HEK293 (cell line): ENCODE measurements around the gene PDE4D.

ENCODE experiments used
- CTCF ChIA-PET: fragments of 350-600 bp; formaldehyde crosslinking; extraction: SDS; loops from one replicate; lab custom pipeline; 2021; ENCODE audit warnings: antibody characterized with exemption; lab: Yijun Ruan, JAX
- POLR2A ChIA-PET: fragments of 300-600 bp; formaldehyde crosslinking; extraction: SDS; loops from one replicate; lab custom pipeline; 2020; ENCODE audit warnings: antibody characterized with exemption, inconsistent platforms; lab: Yijun Ruan, JAX
- H3K27ac ChIP-seq: fragments of 200-500 bp; sonication (Bioruptor generic); 2 replicates; pipeline ENCODE4 v1.5.1; 2014; ENCODE audit warnings: low read depth, low read length, control low read depth, inconsistent platforms; ENCODE audit errors: extremely low read depth
- H3K36me3 ChIP-seq, 2 experiments: fragments of 200-500 bp in 1 of 2; sonication (Bioruptor generic) in 1 of 2; 1 replicate in 1 of 2; 2 replicates in 1 of 2; pipeline ENCODE4 v1.5.1; 2014 to 2017; ENCODE audit warnings: inconsistent platforms in 2 of 2, low read length in 2 of 2; ENCODE audit not compliant: control insufficient read depth in 2 of 2, insufficient read depth in 1 of 2
- H3K4me1 ChIP-seq: fragments of 200-500 bp; sonication (Bioruptor generic); 2 replicates; pipeline ENCODE4 v1.5.1; 2014; ENCODE audit warnings: mild to moderate bottlenecking, low read length, inconsistent platforms; ENCODE audit not compliant: control insufficient read depth, insufficient read depth
- H3K4me3 ChIP-seq: 2 replicates; pipeline ENCODE4 v1.5.1; 2011; ENCODE audit warnings: low read depth, mild to moderate bottlenecking, control low read depth, low read length, moderate library complexity
- H3K9me3 ChIP-seq: fragments of 200-500 bp; sonication (Bioruptor generic); 2 replicates; pipeline ENCODE4 v1.5.1; 2014; ENCODE audit warnings: low read depth, low read length, inconsistent platforms; ENCODE audit not compliant: control insufficient read depth, insufficient read depth
- GLI2 ChIP-seq: fragments of 450-650 bp; formaldehyde crosslinking; IDR thresholded peaks from 2 replicates; pipeline ENCODE4; 2017; ENCODE audit warnings: missing biosample characterization, missing genetic modification characterization, low read depth, borderline replicate concordance
- HOXD13 ChIP-seq: sonication (generic); formaldehyde crosslinking; IDR thresholded peaks from 2 replicates; pipeline ENCODE4 v1.8.0; 2022; ENCODE audit warnings: missing genetic modification reagents, borderline replicate concordance
- KLF1 ChIP-seq: fragments of 450-650 bp; formaldehyde crosslinking; IDR thresholded peaks from 2 replicates; pipeline ENCODE4 v1.5.1; 2016; ENCODE audit warnings: missing biosample characterization, missing genetic modification characterization
- MEIS1 ChIP-seq: sonication (generic); formaldehyde crosslinking; IDR thresholded peaks from 2 replicates; pipeline ENCODE4 v1.8.1; 2022; ENCODE audit warnings: missing genetic modification reagents, mild to moderate bottlenecking, borderline replicate concordance
- MYNN ChIP-seq: fragments of 450-650 bp; formaldehyde crosslinking; IDR thresholded peaks from 2 replicates; pipeline ENCODE4 v1.5.1; 2016; ENCODE audit warnings: missing biosample characterization, missing genetic modification characterization, borderline replicate concordance
- PRDM6 ChIP-seq: fragments of 450-650 bp; formaldehyde crosslinking; IDR thresholded peaks from 2 replicates; pipeline ENCODE4 v1.5.1; 2017; ENCODE audit warnings: missing biosample characterization, missing genetic modification characterization
- ZBTB10 ChIP-seq: fragments of 450-650 bp; formaldehyde crosslinking; IDR thresholded peaks from 2 replicates; pipeline ENCODE4 v1.5.1; 2016; ENCODE audit warnings: missing biosample characterization, missing genetic modification characterization
- ZBTB17 ChIP-seq: fragments of 450-650 bp; formaldehyde crosslinking; IDR thresholded peaks from 2 replicates; pipeline ENCODE4 v1.5.1; 2016; ENCODE audit warnings: missing biosample characterization, missing genetic modification characterization
- ZBTB20 ChIP-seq: fragments of 450-650 bp; formaldehyde crosslinking; IDR thresholded peaks from 2 replicates; pipeline ENCODE4 v1.5.1; 2016; ENCODE audit warnings: missing biosample characterization, missing genetic modification characterization
- ZBTB21 ChIP-seq: fragments of 450-650 bp; formaldehyde crosslinking; IDR thresholded peaks from 2 replicates; pipeline ENCODE4 v1.5.1; 2017; ENCODE audit warnings: missing biosample characterization, missing genetic modification characterization
- ZFP37 ChIP-seq: fragments of 450-650 bp; formaldehyde crosslinking; IDR thresholded peaks from 2 replicates; pipeline ENCODE4 v1.5.1; 2016; ENCODE audit warnings: missing biosample characterization, missing genetic modification characterization
- ZNF335 ChIP-seq: fragments of 450-650 bp; formaldehyde crosslinking; conservative IDR thresholded peaks from 2 replicates; pipeline ENCODE4 v1.5.1; 2016; ENCODE audit warnings: missing biosample characterization, missing genetic modification characterization
- ZNF341 ChIP-seq: fragments of 450-650 bp; formaldehyde crosslinking; IDR thresholded peaks from 2 replicates; pipeline ENCODE4; 2016; ENCODE audit warnings: low read depth, missing biosample characterization, missing genetic modification characterization
- ZNF510 ChIP-seq: fragments of 450-650 bp; formaldehyde crosslinking; IDR thresholded peaks from 2 replicates; pipeline ENCODE4 v1.5.1; 2018; ENCODE audit warnings: mild to moderate bottlenecking, missing genetic modification characterization, missing biosample characterization; ENCODE audit not compliant: insufficient replicate concordance
- ZNF585B ChIP-seq: fragments of 450-650 bp; formaldehyde crosslinking; IDR thresholded peaks from 2 replicates; pipeline ENCODE4 v1.5.1; 2016; ENCODE audit warnings: missing biosample characterization, missing genetic modification characterization
- ZNF600 ChIP-seq: fragments of 450-650 bp; formaldehyde crosslinking; IDR thresholded peaks from 2 replicates; pipeline ENCODE4 v1.5.1; 2016; ENCODE audit warnings: missing biosample characterization, missing genetic modification characterization
- ZNF654 ChIP-seq: fragments of 450-650 bp; formaldehyde crosslinking; IDR thresholded peaks from 2 replicates; pipeline ENCODE4 v1.5.1; 2016; ENCODE audit warnings: low read depth, missing biosample characterization, missing genetic modification characterization
- ZNF658 ChIP-seq: fragments of 450-650 bp; formaldehyde crosslinking; IDR thresholded peaks from 2 replicates; pipeline ENCODE4; 2016; ENCODE audit warnings: missing biosample characterization, missing genetic modification characterization
- ZNF707 ChIP-seq: fragments of 450-650 bp; formaldehyde crosslinking; IDR thresholded peaks from 2 replicates; pipeline ENCODE4 v1.5.1; 2016; ENCODE audit warnings: missing biosample characterization, missing genetic modification characterization
- ZNF768 ChIP-seq: fragments of 450-650 bp; formaldehyde crosslinking; IDR thresholded peaks from 2 replicates; pipeline ENCODE4 v1.5.1; 2018; ENCODE audit warnings: missing biosample characterization, mild to moderate bottlenecking, missing genetic modification characterization
- ZNF777 ChIP-seq: fragments of 450-650 bp; formaldehyde crosslinking; IDR thresholded peaks from 2 replicates; pipeline ENCODE4 v1.5.1; 2017; ENCODE audit warnings: missing biosample characterization, missing genetic modification characterization, borderline replicate concordance
- ZNF785 ChIP-seq: fragments of 450-650 bp; formaldehyde crosslinking; IDR thresholded peaks from 2 replicates; pipeline ENCODE4 v1.5.1; 2016; ENCODE audit warnings: missing biosample characterization, missing genetic modification characterization
- ZNF843 ChIP-seq: fragments of 450-650 bp; formaldehyde crosslinking; IDR thresholded peaks from 2 replicates; pipeline ENCODE4 v1.5.1; 2016; ENCODE audit warnings: missing biosample characterization, missing genetic modification characterization
- TF ChIP-seq, protein P1 (sequence below): fragments of 450-650 bp; formaldehyde crosslinking; IDR thresholded peaks from 2 replicates; pipeline ENCODE4 v1.5.0; 2017; ENCODE audit warnings: missing biosample characterization, missing genetic modification characterization, borderline replicate concordance
- TF ChIP-seq, protein P2 (sequence below): sonication (generic); formaldehyde crosslinking; IDR thresholded peaks from 2 replicates; pipeline ENCODE4 v1.8.1; 2022; ENCODE audit warnings: mild to moderate bottlenecking, moderate library complexity, missing genetic modification reagents
- TF ChIP-seq, protein P3 (sequence below): fragments of 450-650 bp; formaldehyde crosslinking; IDR thresholded peaks from 2 replicates; pipeline ENCODE4; 2016; ENCODE audit warnings: missing biosample characterization, missing genetic modification characterization

The PDE4D gene

GRCh38 chr5:59544573-59544972, 349.0 kb downstream of the PDE4D start:
- POLR2A ChIA-PET = no interaction called here
- peaks cover 28% of the 10 kb centered on the region for H3K4me1 ChIP-seq
- no peak overlapping the region for H3K4me3 ChIP-seq
- CTCF ChIA-PET = interaction anchor here (0.6 kb wide), 1 partner anchor 76 kb away, joined by 3 read pairs; no protein-coding TSS in a partner anchor
- no peaks in the 10 kb centered on the region for H3K36me3 ChIP-seq
- no peaks in the 10 kb centered on the region for H3K9me3 ChIP-seq
- H3K27ac ChIP-seq = no peak overlapping the region
- TF ChIP-seq ZBTB10 = no peak
- TF ChIP-seq ZNF768 (tag by site-specific recombination) = no peak
- TF ChIP-seq ZNF843 (tag by site-specific recombination) = no peak
- TF ChIP-seq, protein P1, sequence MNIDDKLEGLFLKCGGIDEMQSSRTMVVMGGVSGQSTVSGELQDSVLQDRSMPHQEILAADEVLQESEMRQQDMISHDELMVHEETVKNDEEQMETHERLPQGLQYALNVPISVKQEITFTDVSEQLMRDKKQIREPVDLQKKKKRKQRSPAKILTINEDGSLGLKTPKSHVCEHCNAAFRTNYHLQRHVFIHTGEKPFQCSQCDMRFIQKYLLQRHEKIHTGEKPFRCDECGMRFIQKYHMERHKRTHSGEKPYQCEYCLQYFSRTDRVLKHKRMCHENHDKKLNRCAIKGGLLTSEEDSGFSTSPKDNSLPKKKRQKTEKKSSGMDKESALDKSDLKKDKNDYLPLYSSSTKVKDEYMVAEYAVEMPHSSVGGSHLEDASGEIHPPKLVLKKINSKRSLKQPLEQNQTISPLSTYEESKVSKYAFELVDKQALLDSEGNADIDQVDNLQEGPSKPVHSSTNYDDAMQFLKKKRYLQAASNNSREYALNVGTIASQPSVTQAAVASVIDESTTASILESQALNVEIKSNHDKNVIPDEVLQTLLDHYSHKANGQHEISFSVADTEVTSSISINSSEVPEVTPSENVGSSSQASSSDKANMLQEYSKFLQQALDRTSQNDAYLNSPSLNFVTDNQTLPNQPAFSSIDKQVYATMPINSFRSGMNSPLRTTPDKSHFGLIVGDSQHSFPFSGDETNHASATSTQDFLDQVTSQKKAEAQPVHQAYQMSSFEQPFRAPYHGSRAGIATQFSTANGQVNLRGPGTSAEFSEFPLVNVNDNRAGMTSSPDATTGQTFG (tag by site-specific recombination) = no peak
- TF ChIP-seq ZFP37 (tag by site-specific recombination) = no peak
- no peak for TF ChIP-seq ZBTB21 (tag by site-specific recombination)
- no peak for TF ChIP-seq ZNF658
- TF ChIP-seq MEIS1 (CRISPR knock-in tag) = no peak
- TF ChIP-seq ZNF785 = no peak
- no peak for TF ChIP-seq KLF1 (tag by site-specific recombination)
- no peak for TF ChIP-seq HOXD13 (CRISPR knock-in tag)
- TF ChIP-seq ZNF585B (tag by site-specific recombination) = no peak
- TF ChIP-seq GLI2 (tag by site-specific recombination) = no peak
- TF ChIP-seq ZNF654 (tag by site-specific recombination) = no peak
- TF ChIP-seq, protein P2, sequence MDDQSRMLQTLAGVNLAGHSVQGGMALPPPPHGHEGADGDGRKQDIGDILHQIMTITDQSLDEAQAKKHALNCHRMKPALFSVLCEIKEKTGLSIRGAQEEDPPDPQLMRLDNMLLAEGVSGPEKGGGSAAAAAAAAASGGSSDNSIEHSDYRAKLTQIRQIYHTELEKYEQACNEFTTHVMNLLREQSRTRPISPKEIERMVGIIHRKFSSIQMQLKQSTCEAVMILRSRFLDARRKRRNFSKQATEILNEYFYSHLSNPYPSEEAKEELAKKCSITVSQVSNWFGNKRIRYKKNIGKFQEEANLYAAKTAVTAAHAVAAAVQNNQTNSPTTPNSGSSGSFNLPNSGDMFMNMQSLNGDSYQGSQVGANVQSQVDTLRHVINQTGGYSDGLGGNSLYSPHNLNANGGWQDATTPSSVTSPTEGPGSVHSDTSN (CRISPR knock-in tag) = no peak
- no peak for TF ChIP-seq ZNF777
- no peak for TF ChIP-seq ZNF510 (tag by site-specific recombination)
- TF ChIP-seq, protein P3, sequence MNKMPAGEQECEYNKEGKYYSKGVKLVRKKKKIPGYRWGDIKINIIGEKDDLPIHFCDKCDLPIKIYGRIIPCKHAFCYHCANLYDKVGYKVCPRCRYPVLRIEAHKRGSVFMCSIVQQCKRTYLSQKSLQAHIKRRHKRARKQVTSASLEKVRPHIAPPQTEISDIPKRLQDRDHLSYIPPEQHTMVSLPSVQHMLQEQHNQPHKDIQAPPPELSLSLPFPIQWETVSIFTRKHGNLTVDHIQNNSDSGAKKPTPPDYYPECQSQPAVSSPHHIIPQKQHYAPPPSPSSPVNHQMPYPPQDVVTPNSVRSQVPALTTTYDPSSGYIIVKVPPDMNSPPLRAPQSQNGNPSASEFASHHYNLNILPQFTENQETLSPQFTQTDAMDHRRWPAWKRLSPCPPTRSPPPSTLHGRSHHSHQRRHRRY (tag by site-specific recombination) = no peak

GRCh38 chr5:59543821-59544442, 349.6 kb downstream of the PDE4D start:
- POLR2A ChIA-PET = no interaction called here
- Histone ChIP-seq H3K4me1 (peaks cover 28% of the 10 kb centered on the region), H3K27ac (no peak overlapping the region), H3K4me3 (no peak overlapping the region), H3K36me3 (no peaks in the 10 kb centered on the region), H3K9me3 (no peaks in the 10 kb centered on the region)
- CTCF ChIA-PET = interaction anchor here (0.6 to 1.1 kb wide), 2 partner anchors 76 to 129 kb away, joined by 3 read pairs; no protein-coding TSS in a partner anchor
- TF ChIP-seq ZBTB17 (tag by site-specific recombination) (peak; percentile 57; the same call in 1 of the 2 replicates), ZNF335 (tag by site-specific recombination) (0 out of 2 replicates have a peak, but pooled peaks have one; percentile 17), ZNF600 (tag by site-specific recombination) (peak; percentile 29; the same call in 1 of the 2 replicates), MYNN (tag by site-specific recombination) (peak; percentile 92), ZBTB20 (tag by site-specific recombination) (peak; percentile 72), ZNF341 (tag by site-specific recombination) (peak; percentile 9; the same call in 1 of the 2 replicates), ZNF707 (tag by site-specific recombination) (no peak), ZNF777 (no peak), PRDM6 (tag by site-specific recombination) (peak; percentile 47; the same call in 1 of the 2 replicates)
